Measurements from ENCODE around the gene PRKACB.
"Not testable (repeated sequence)": the region's sequence is repeated elsewhere in the genome, so short reads cannot be mapped to it uniquely, and the experiment has no call there.

PRKACB gene

GRCh38 chr1:84277343-84278059 lies 133.4 kb downstream of the PRKACB start:
- DNase-seq (ENCODE audit: low spot score) = no peak
- no peak for TF ChIP-seq CTCF (IDR thresholded peaks at IDR 0.05; ENCODE audit: borderline replicate concordance, control extremely low read depth, extremely low read depth, insufficient read depth, missing control alignments)
- in situ Hi-C loops (cut with MboI; ENCODE audit: low sequenced_read_pairs, unreplicated experiment) = no loop called here

- DNase-seq (ENCODE audit: low spot score) = no peak
- in situ Hi-C loops (cut with MboI; ENCODE audit: low sequenced_read_pairs, unreplicated experiment) = no loop called here
- no peak for TF ChIP-seq CTCF (IDR thresholded peaks at IDR 0.05; ENCODE audit: borderline replicate concordance, control extremely low read depth, extremely low read depth, insufficient read depth, missing control alignments)
Measured at GRCh38 chr1:84278905-84279304, 134.8 kb downstream of the PRKACB start.

GRCh38 chr1:84280912-84281311 lies 136.8 kb downstream of the PRKACB start:
- in situ Hi-C loops (cut with MboI; ENCODE audit: low sequenced_read_pairs, unreplicated experiment) = no loop called here
- no peak for TF ChIP-seq CTCF (IDR thresholded peaks at IDR 0.05; ENCODE audit: borderline replicate concordance, control extremely low read depth, extremely low read depth, insufficient read depth, missing control alignments)
- no peak for DNase-seq (ENCODE audit: low spot score)

GRCh38 chr1:84282780-84283333 lies 138.8 kb downstream of the PRKACB start:
- TF ChIP-seq CTCF (IDR thresholded peaks at IDR 0.05; ENCODE audit: borderline replicate concordance, control extremely low read depth, extremely low read depth, insufficient read depth, missing control alignments) = no peak
- in situ Hi-C loops (cut with MboI; ENCODE audit: low sequenced_read_pairs, unreplicated experiment) = no loop called here
- no peak for DNase-seq (ENCODE audit: low spot score)

GRCh38 chr1:84283381-84283780 lies 139.3 kb downstream of the PRKACB start:
- in situ Hi-C loops (cut with MboI; ENCODE audit: low sequenced_read_pairs, unreplicated experiment) = no loop called here

GRCh38 chr1:84286071-84286470 lies 142.0 kb downstream of the PRKACB start:
- in situ Hi-C loops (cut with MboI; ENCODE audit: low sequenced_read_pairs, unreplicated experiment) = no loop called here
- no peak for TF ChIP-seq CTCF (IDR thresholded peaks at IDR 0.05; ENCODE audit: borderline replicate concordance, control extremely low read depth, extremely low read depth, insufficient read depth, missing control alignments)
- no peak for DNase-seq (ENCODE audit: low spot score)

More at GRCh38 chr1:84283381-84283780, 139.3 kb downstream of the PRKACB start:
- TF ChIP-seq CTCF (IDR thresholded peaks at IDR 0.05; ENCODE audit: borderline replicate concordance, control extremely low read depth, extremely low read depth, insufficient read depth, missing control alignments) = no peak
- DNase-seq (ENCODE audit: low spot score) = no peak

GRCh38 chr1:84287389-84287788 lies 143.3 kb downstream of the PRKACB start:
- DNase-seq (ENCODE audit: low spot score); in situ Hi-C loops (cut with MboI; ENCODE audit: low sequenced_read_pairs, unreplicated experiment): not testable (repeated sequence)
